GM12864 (cell line): ENCODE measurements around the gene PUDP.
"Not testable (repeated sequence)": the region's sequence is repeated elsewhere in the genome, so short reads cannot be mapped to it uniquely, and the experiment has no call there.

ENCODE experiments used
- DNase-seq: peaks from one replicate; pipeline ENCODE4 v3.0.0-alpha.2; 2011; ENCODE audit warnings: low read depth
- H3K4me3 ChIP-seq: 2 replicates; pipeline ENCODE4 v1.5.1; 2011; ENCODE audit warnings: mild to moderate bottlenecking, low read depth, low read length, control low read depth
- TF ChIP-seq, protein P1 (sequence below): IDR thresholded peaks from 2 replicates; pipeline ENCODE4 v1.5.1; 2011; ENCODE audit warnings: low read depth, mild to moderate bottlenecking, moderate library complexity, low read length, control low read depth, inconsistent platforms; ENCODE audit errors: missing control alignments

The PUDP gene

GRCh38 chrX:7027071-7027470 is 120.9 kb downstream of the PUDP start:
- no peak overlapping the region for H3K4me3 ChIP-seq
- TF ChIP-seq, protein P1, sequence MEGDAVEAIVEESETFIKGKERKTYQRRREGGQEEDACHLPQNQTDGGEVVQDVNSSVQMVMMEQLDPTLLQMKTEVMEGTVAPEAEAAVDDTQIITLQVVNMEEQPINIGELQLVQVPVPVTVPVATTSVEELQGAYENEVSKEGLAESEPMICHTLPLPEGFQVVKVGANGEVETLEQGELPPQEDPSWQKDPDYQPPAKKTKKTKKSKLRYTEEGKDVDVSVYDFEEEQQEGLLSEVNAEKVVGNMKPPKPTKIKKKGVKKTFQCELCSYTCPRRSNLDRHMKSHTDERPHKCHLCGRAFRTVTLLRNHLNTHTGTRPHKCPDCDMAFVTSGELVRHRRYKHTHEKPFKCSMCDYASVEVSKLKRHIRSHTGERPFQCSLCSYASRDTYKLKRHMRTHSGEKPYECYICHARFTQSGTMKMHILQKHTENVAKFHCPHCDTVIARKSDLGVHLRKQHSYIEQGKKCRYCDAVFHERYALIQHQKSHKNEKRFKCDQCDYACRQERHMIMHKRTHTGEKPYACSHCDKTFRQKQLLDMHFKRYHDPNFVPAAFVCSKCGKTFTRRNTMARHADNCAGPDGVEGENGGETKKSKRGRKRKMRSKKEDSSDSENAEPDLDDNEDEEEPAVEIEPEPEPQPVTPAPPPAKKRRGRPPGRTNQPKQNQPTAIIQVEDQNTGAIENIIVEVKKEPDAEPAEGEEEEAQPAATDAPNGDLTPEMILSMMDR = no peak
- no peak for DNase-seq

DNA sequence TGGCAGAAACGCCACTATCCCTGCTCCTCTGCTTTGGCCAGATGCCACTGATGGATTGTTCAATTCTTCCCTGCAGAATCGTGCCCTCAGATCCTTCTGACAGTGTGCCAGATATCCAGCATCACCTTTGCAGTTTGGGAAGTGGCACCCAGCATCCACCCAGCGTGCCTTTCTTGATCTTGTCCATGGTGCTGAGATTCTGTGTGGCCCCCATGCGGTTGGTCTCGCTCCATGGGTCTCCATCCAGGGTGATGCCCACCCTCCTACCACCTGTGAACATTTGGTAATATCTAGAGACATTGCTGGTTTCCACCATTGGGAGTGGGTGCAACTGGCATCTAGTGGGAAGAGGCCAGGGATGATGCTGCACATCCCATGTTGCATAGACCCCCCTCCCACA is 121.6 kb downstream of the PUDP start:
- H3K4me3 ChIP-seq, DNase-seq: not testable (repeated sequence)

DNA sequence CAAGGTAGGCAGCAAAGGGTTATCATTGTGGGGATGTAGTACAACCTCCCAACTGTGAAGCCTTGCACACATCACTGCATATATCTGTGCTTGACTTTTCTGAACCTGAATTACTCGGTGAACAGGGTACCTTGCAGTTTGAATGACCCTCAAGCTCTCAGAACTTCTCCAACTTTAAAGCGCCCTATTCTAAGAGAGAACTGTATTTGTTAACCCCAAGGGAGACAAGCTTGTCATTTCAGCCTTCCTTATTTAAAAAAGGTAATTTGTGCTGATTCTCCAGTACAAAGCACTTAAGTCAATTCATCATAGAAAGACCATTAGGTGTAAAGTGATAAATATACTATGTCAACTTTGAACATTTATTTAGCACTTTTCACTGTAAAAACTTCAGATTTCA is 122.5 kb downstream of the PUDP start:
- H3K4me3 ChIP-seq = no peak overlapping the region
- DNase-seq = no peak
- TF ChIP-seq, protein P1 = no peak

GRCh38 chrX:7024850-7025249 is 123.1 kb downstream of the PUDP start:
- DNase-seq = no peak
- H3K4me3 ChIP-seq = no peak overlapping the region
- TF ChIP-seq, protein P1 = no peak

GRCh38 chrX:7022996-7023395 is 125.0 kb downstream of the PUDP start:
- H3K4me3 ChIP-seq, DNase-seq: not testable (repeated sequence)

GRCh38 chrX:7021991-7022390 is 126.0 kb downstream of the PUDP start:
- no peak overlapping the region for H3K4me3 ChIP-seq
- DNase-seq = no peak
- TF ChIP-seq, protein P1 = no peak

DNA sequence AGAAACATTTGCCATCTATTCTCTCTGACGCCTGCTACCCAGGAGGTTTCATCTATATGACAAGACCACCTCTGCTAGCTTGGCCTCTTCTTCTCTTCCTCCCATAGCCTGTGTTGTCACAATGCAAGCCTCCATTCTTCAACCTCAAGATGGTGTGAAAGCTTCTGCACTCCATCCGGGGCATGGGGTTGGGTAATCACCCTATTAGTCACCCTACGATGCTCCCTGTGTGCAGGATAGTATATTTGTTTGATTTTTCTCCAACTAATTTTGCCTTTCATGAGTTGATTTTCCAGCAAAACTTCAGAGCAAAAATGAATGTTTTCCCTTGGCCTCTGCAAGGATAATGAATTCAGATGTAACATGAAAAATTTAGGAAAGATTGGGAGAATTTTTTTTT is 128.4 kb downstream of the PUDP start:
- TF ChIP-seq, protein P1 = no peak
- no peak for DNase-seq
- H3K4me3 ChIP-seq = no peak overlapping the region

GRCh38 chrX:7012262-7012834 is 135.6 kb downstream of the PUDP start:
- DNase-seq, H3K4me3 ChIP-seq: not testable (repeated sequence)

- DNase-seq, H3K4me3 ChIP-seq: not testable (repeated sequence)
Measured at GRCh38 chrX:7010897-7011296, 137.1 kb downstream of the PUDP start.

DNA sequence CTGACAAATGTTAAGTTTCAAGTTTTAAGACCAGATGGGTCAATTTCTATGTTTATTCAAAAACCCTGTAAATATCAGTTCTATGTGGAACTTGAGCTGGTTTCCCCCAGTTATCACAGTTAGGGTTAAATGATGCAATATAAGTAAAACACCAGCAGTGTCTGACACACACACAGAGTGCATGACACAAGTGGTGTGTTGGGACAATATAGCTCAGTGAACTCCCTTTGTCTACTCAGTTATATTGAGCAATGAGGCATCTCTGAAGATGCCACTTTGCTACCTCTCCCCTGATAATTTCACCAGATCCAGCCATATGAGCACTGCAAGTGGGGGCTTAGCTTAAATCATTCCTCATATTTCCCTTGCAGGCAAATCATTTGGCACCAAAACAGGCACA is 140.6 kb downstream of the PUDP start:
- H3K4me3 ChIP-seq, DNase-seq: not testable (repeated sequence)
